Astrocyte of the hippocampus (primary cell): ENCODE data around the gene PDXK.
A peak's percentile ranks its signal among the peaks of the same experiment; 100 is the strongest.

ENCODE experiments used
- DNase-seq: peaks from one replicate; pipeline ENCODE4 v3.0.0; 2011; ENCODE audit warnings: low read depth, low spot score

Gene PDXK

GRCh38 chr21:43803558-43804300 lies 84.8 kb downstream of the PDXK start:
- no peak for DNase-seq

- DNase-seq, result no peak
Observed at GRCh38 chr21:43805275-43805800, 86.4 kb downstream of the PDXK start.

GRCh38 chr21:43806017-43806710 lies 87.2 kb downstream of the PDXK start:
- DNase-seq, result no peak

- no peak for DNase-seq
Observed at GRCh38 chr21:43808367-43808766, 89.4 kb downstream of the PDXK start.

GRCh38 chr21:43808832-43809251 lies 89.9 kb downstream of the PDXK start:
- no peak for DNase-seq

- no peak for DNase-seq
Observed at GRCh38 chr21:43809346-43809799, 90.4 kb downstream of the PDXK start.

- no peak for DNase-seq
Observed at GRCh38 chr21:43809853-43810504, 91.0 kb downstream of the PDXK start.

GRCh38 chr21:43810505-43811261 lies 91.8 kb downstream of the PDXK start:
- DNase-seq, result peak; percentile 84

GRCh38 chr21:43811262-43812105 lies 92.6 kb downstream of the PDXK start:
- no peak for DNase-seq
